ENCODE measurements around the gene GNAO1. TPM values are rescaled to one million over a fixed set of nuclear protein-coding genes. Genes with fewer than 3 reads are reported as not detected.

The GNAO1 gene
- total and polyA plus RNA-seq, 2 experiments from 2014 or later = under 0.01 to 0.18 TPM

DNA sequence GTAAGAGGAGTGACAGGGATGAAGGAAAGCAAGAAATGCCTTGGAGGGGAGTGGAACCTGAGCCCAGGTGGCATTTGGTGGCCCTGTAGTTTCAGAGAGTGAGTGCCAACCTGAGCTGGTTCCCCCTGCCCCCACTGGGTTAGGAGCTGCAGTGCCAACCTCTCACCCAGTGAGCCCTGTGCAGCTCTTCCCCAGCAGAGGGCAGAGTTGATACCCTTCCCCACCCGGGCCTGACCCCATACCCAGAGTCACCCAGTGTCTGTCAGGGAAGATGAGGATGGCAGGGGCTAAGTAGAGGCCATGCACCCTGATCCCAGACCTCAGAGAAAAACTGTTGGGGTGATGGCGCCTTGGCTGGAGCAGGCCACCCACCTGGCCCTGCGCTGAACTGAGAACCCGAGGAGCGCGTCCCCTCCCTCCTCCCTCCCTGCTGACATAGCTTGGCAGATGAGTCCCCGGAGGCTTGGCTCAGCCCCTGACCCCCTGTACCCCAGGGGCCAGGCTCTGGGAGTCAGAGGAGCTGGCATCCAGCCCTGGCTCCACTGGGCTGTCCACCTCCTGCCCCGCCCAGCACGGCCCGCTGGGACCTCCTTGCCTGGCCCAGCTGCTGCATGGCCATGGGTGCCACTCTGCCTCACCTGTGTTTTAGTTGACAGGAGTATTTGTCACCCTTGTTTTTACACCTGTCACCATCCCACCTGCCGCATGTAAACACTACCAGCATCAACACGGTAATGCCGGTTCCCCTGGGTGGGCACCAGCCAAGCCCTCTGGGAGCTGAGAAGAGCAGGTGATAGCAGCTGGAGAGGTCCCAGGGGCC lies 120.1 kb downstream of the GNAO1 start:
- H3K4me3 ChIP-seq = no peak overlapping the region
- no peaks in the 10 kb centered on the region for H3K79me2 ChIP-seq (ENCODE audit: insufficient read depth)
- H2AFZ ChIP-seq = no peak overlapping the region
- no peak overlapping the region for H3K27ac ChIP-seq
- 84 to 85% methylated on average over 7 to 12 of the region's 13 CpGs for WGBS, 2 experiments (ENCODE audit: low coverage in 1 of 2, low lambda C conversion rate in 2 of 2, missing lambda C conversion rate in 2 of 2)
- H3K36me3 ChIP-seq (ENCODE audit: low read depth) = no peaks in the 10 kb centered on the region
- no peak for DNase-seq
- no peaks in the 10 kb centered on the region for H4K20me1 ChIP-seq (ENCODE audit: insufficient read depth)
- TF ChIP-seq EZH2phosphoT487 (IDR thresholded peaks at IDR 0.05; ENCODE audit: insufficient read depth, low read depth) (no peak), EZH2 (IDR thresholded peaks at IDR 0.05; ENCODE audit: insufficient read depth, poor library complexity, severe bottlenecking) (no peak)
- H3K4me1 ChIP-seq (ENCODE audit: insufficient read depth) = no peaks in the 10 kb centered on the region
- peaks cover 4% of the 10 kb centered on the region; the same call in 1 of the 2 replicates for H3K27me3 ChIP-seq (replicated peaks; ENCODE audit: insufficient read depth)
- no peaks in the 10 kb centered on the region for H3K9me3 ChIP-seq (ENCODE audit: low read depth)
- no peaks in the 10 kb centered on the region for H3F3A ChIP-seq (ENCODE audit: insufficient read depth)
- H3K9ac ChIP-seq = no peak overlapping the region
- no peak overlapping the region for H3K4me2 ChIP-seq (ENCODE audit: unreplicated experiment)
- no peaks in the 10 kb centered on the region for H3K9me2 ChIP-seq (ENCODE audit: insufficient read depth)
- in situ Hi-C loops (cut with MboI) = no loop called here

DNA sequence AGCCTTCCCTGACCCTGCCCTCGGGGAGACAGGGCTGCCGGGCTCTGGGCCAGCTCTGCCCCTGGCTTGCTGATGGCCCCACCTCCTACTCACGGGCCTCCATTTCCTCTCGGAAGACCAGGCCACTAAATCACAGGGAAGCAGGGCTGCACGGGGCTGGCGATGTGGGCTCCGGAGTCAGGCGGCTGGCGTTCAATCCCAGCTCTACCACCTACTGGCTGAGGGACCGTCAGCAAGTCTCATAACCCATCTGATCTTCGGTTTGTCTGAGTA lies 120.7 kb downstream of the GNAO1 start:
- peaks cover 4% of the 10 kb centered on the region; the same call in 1 of the 2 replicates for H3K27me3 ChIP-seq (replicated peaks; ENCODE audit: insufficient read depth)
- no peaks in the 10 kb centered on the region for H3K79me2 ChIP-seq (ENCODE audit: insufficient read depth)
- no peaks in the 10 kb centered on the region for H3K9me2 ChIP-seq (ENCODE audit: insufficient read depth)
- DNase-seq = no peak
- in situ Hi-C loops (cut with MboI) = no loop called here
- no peaks in the 10 kb centered on the region for H3F3A ChIP-seq (ENCODE audit: insufficient read depth)
- no peak overlapping the region for H2AFZ ChIP-seq
- no peak overlapping the region for H3K9ac ChIP-seq
- no peak overlapping the region for H3K4me2 ChIP-seq (ENCODE audit: unreplicated experiment)
- no peak overlapping the region for H3K27ac ChIP-seq
- no peaks in the 10 kb centered on the region for H4K20me1 ChIP-seq (ENCODE audit: insufficient read depth)
- no peaks in the 10 kb centered on the region for H3K36me3 ChIP-seq (ENCODE audit: low read depth)
- TF ChIP-seq EZH2 (IDR thresholded peaks at IDR 0.05; ENCODE audit: insufficient read depth, poor library complexity, severe bottlenecking) (no peak), EZH2phosphoT487 (IDR thresholded peaks at IDR 0.05; ENCODE audit: insufficient read depth, low read depth) (no peak)
- 77 to 79% methylated on average over 11 of the region's 11 CpGs for WGBS, 2 experiments (ENCODE audit: low coverage in 1 of 2, low lambda C conversion rate in 2 of 2, missing lambda C conversion rate in 2 of 2)
- H3K4me3 ChIP-seq = no peak overlapping the region
- no peaks in the 10 kb centered on the region for H3K4me1 ChIP-seq (ENCODE audit: insufficient read depth)
- no peaks in the 10 kb centered on the region for H3K9me3 ChIP-seq (ENCODE audit: low read depth)

DNA sequence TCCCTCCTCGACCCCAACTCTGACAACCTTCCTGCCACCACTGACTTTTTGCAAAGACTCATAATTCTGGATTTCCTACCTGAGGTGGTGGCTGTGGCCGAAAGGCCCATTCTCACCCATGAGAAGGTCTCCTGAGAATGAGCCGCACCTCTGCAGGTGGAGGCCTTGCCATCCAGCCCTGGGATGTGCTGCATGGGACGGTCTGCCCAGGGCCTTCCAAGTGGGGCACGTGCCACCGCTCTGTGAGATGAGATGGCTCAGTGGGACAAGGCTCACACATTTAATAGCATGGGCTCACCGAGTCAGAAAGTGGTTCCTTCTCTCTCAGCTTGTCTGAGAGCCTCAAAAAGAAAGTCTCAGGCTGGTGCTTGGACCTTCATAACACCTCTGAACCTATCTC lies 121.3 kb downstream of the GNAO1 start:
- no peak for TF ChIP-seq EZH2 (IDR thresholded peaks at IDR 0.05; ENCODE audit: insufficient read depth, poor library complexity, severe bottlenecking)
- no peak for TF ChIP-seq EZH2phosphoT487 (IDR thresholded peaks at IDR 0.05; ENCODE audit: insufficient read depth, low read depth)
- H3K4me2 ChIP-seq (ENCODE audit: unreplicated experiment) = no peak overlapping the region
- in situ Hi-C loops (cut with MboI) = no loop called here
- no peaks in the 10 kb centered on the region for H3F3A ChIP-seq (ENCODE audit: insufficient read depth)
- no peaks in the 10 kb centered on the region for H3K36me3 ChIP-seq (ENCODE audit: low read depth)
- H3K27ac ChIP-seq = no peak overlapping the region
- DNase-seq = no peak
- no peak overlapping the region for H3K4me3 ChIP-seq
- no peak overlapping the region for H3K9ac ChIP-seq
- H3K9me2 ChIP-seq (ENCODE audit: insufficient read depth) = no peaks in the 10 kb centered on the region
- H3K9me3 ChIP-seq (ENCODE audit: low read depth) = no peaks in the 10 kb centered on the region
- H3K79me2 ChIP-seq (ENCODE audit: insufficient read depth) = no peaks in the 10 kb centered on the region
- H3K27me3 ChIP-seq (replicated peaks; ENCODE audit: insufficient read depth) = peaks cover 4% of the 10 kb centered on the region
- 70 to 71% methylated on average over 7 of the region's 7 CpGs for WGBS, 2 experiments (ENCODE audit: low coverage in 1 of 2, low lambda C conversion rate in 2 of 2, missing lambda C conversion rate in 2 of 2)
- no peak overlapping the region for H2AFZ ChIP-seq
- H3K4me1 ChIP-seq (ENCODE audit: insufficient read depth) = no peaks in the 10 kb centered on the region
- no peaks in the 10 kb centered on the region for H4K20me1 ChIP-seq (ENCODE audit: insufficient read depth)

DNA sequence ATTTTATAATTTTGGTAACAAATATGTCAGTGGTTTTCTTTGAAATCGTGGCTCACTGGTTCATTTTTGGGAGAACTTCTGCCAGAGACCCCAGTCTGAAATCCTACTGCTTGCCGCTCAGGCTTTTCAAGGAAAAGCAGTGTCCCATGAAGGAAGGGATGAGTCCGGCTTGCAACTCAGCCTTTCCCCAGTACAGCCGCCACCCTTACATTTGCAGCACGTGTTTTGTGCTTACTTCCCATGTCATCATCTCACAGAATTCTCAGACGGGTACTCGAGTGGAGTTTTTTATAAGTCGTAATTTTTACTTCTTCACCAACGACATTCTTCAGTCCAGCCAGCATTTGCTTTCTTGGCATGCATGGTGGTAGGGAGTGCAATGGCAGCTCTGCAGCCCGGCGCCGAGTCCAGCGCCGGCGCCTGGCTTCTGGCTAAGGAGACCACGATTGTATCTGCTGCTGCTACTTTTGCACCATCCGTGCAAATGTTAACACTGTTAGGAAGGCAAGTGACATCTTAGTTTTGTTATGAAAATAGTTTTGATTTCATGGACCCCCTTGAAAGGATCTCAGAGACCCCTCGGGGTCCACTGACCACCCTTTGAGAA lies 123.1 kb downstream of the GNAO1 start:
- DNase-seq = no peak
- Histone ChIP-seq H3K9me3 (ENCODE audit: low read depth) (no peaks in the 10 kb centered on the region), H3K4me1 (ENCODE audit: insufficient read depth) (no peaks in the 10 kb centered on the region), H3K27ac (no peak overlapping the region), H3K9me2 (ENCODE audit: insufficient read depth) (no peaks in the 10 kb centered on the region), H3K9ac (no peak overlapping the region), H3K4me2 (ENCODE audit: unreplicated experiment) (no peak overlapping the region), H3F3A (ENCODE audit: insufficient read depth) (no peaks in the 10 kb centered on the region), H2AFZ (no peak overlapping the region), H3K4me3 (no peak overlapping the region), H3K36me3 (ENCODE audit: low read depth) (no peaks in the 10 kb centered on the region), H3K27me3 (replicated peaks; ENCODE audit: insufficient read depth) (peaks cover 8% of the 10 kb centered on the region), H4K20me1 (ENCODE audit: insufficient read depth) (no peaks in the 10 kb centered on the region), H3K79me2 (ENCODE audit: insufficient read depth) (no peaks in the 10 kb centered on the region)
- in situ Hi-C loops (cut with MboI) = no loop called here
- no peak for TF ChIP-seq EZH2phosphoT487 (IDR thresholded peaks at IDR 0.05; ENCODE audit: insufficient read depth, low read depth)
- no peak for TF ChIP-seq EZH2 (IDR thresholded peaks at IDR 0.05; ENCODE audit: insufficient read depth, poor library complexity, severe bottlenecking)
- WGBS, 2 experiments (ENCODE audit: low coverage in 1 of 2, low lambda C conversion rate in 2 of 2, missing lambda C conversion rate in 2 of 2) = 70 to 73% methylated on average over 18 of the region's 18 CpGs
